Effector memory CD8-positive, alpha-beta T cell (primary cell): ENCODE data around the gene PIK3C2G.

Source experiments
- ATAC-seq: fragments of 150-1000 bp; cut with Tn5 transposase; replicated peaks from 2 replicates; pipeline ENCODE4 v1.10.0; 2021; ENCODE audit warnings: mild to moderate bottlenecking, moderate library complexity
- DNase-seq, 3 experiments: peaks; one replicate each; pipeline ENCODE4 v3.0.0; 2021
- H3K27ac Mint-ChIP-seq, 2 donors: one replicate each; pipeline ENCODE4 v1.8.0; 2022; ENCODE audit warnings: mild to moderate bottlenecking in 2 of 2, mixed read lengths in 2 of 2, moderate library complexity in 2 of 2
- H3K27me3 Mint-ChIP-seq, 2 donors: one replicate each; pipeline ENCODE4 v1.8.0; 2022; ENCODE audit warnings: mixed read lengths in 2 of 2
- H3K36me3 Mint-ChIP-seq: one replicate; pipeline ENCODE4 v1.8.0; 2022; ENCODE audit warnings: mild to moderate bottlenecking, moderate library complexity, mixed read lengths; ENCODE audit not compliant: insufficient read depth
- H3K4me1 Mint-ChIP-seq, 2 donors: one replicate each; pipeline ENCODE4 v1.8.0; 2022; ENCODE audit warnings: low read depth in 2 of 2, mixed read lengths in 2 of 2
- H3K4me3 Mint-ChIP-seq, 2 donors: one replicate each; pipeline ENCODE4 v1.8.0; 2022; ENCODE audit warnings: mild to moderate bottlenecking in 2 of 2, mixed read lengths in 2 of 2, moderate library complexity in 2 of 2
- H3K9me3 Mint-ChIP-seq, 2 donors: one replicate each; pipeline ENCODE4 v1.8.0; 2022; ENCODE audit warnings: mixed read lengths in 2 of 2

The PIK3C2G gene

DNA sequence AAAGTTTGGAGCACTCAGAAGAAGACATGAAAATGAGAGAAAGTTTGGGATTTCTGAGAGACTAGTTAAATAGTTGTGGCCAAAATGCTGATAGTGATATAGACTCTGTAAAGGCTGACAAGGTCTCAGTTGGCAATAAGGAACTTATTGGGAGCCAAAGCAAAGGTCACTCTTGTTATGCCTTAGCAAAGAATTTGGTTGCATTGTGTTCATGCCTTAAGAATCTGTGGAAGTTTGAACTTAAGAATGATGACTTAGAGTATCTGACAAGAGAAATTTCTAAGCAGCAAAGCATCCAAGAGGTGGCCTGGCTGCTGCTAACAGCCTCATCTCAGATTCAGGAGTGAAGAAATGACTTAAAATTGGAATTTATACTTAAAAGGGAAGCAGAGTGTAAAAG, 113.8 kb downstream of the PIK3C2G start:
- DNase-seq, result no peak
- Mint-ChIP-seq H3K27me3 (no peaks in the 10 kb centered on the region), H3K36me3 (no peaks in the 10 kb centered on the region), H3K4me3 (no peak overlapping the region), H3K9me3 (peaks cover 6 to 12% of the 10 kb centered on the region in 2 donors), H3K27ac (no peak overlapping the region), H3K4me1 (no peaks in the 10 kb centered on the region)
- ATAC-seq, result no peak

DNA sequence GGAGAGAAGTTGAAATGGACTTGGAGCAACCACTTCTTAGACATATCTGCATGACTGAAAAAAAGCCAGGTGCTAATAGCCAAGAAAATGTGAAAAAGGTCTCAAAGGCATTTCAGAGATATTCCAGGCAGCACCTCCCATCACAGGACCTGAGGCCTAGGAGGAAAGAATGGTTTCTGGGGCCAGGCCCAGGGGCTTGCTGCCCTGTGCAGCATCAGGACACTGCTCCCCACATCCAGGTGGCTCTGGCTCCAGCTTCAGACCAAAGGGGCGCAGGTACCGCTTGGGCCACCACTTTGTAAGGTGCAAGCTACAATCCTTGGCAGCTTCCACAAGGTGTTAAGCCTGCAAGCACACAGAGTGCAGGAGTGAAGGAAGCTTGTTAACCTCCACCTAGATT, 114.3 kb downstream of the PIK3C2G start:
- H3K27me3 Mint-ChIP-seq, result no peaks in the 10 kb centered on the region
- no peak for DNase-seq
- no peak overlapping the region for H3K27ac Mint-ChIP-seq
- ATAC-seq, result no peak
- no peaks in the 10 kb centered on the region for H3K4me1 Mint-ChIP-seq
- no peak overlapping the region for H3K4me3 Mint-ChIP-seq
- peaks cover 5 to 16% of the 10 kb centered on the region in 2 donors for H3K9me3 Mint-ChIP-seq
- H3K36me3 Mint-ChIP-seq, result no peaks in the 10 kb centered on the region

DNA sequence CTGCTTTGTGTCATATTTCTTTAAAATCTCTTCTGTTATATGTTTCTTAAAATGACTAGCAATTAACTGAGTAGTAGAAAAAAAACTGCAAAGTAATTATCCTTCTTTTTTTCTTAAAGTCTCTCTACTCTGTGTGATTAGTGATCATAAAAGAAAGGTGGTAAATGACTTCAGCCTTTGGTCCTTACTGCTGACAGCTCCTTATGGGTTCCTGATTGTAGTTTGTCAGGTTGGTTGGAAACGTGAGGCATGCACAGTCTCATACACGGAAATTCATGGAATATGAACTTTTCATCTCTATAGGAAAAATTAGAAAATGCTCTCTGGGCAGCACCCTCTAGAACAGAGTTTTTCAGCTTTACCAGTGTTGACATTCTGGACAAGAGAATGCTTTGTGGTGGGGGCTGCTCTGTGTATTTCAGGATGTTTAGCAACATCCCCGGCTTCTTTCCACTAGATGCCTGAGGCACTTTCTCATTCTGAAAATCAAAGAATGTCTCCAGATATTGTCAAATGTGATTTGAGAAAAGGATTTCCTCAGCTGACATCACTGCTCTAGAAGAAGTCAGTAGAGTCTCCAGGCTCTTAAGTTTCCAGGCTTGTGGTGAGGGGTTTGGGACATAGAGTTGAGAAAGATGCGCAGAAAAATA, 121.0 kb downstream of the PIK3C2G start:
- H3K27ac Mint-ChIP-seq, result no peak overlapping the region
- H3K36me3 Mint-ChIP-seq, result no peaks in the 10 kb centered on the region
- no peak overlapping the region for H3K4me3 Mint-ChIP-seq
- peaks cover 15 to 19% of the 10 kb centered on the region in 2 donors for H3K9me3 Mint-ChIP-seq
- no peaks in the 10 kb centered on the region for H3K27me3 Mint-ChIP-seq
- H3K4me1 Mint-ChIP-seq, result no peaks in the 10 kb centered on the region
- DNase-seq, result no peak
- ATAC-seq, result no peak

DNA sequence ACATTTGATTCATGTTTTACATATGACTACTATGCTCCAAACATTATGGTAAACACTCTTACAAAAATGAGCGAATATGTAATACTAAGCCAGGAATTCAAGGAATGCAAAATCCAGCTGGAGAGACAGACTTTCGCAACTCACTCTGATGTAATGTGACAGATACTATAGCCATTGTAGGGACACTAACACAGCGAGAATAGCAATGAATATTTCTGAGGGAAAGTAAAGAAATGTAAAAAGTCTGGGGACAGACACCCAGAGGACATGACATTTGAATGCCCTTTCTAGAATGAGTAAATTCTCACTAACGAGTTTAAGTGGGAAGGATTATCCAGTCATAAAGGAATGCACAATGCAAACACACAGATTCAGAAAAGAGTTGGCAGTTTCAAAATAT, 121.9 kb downstream of the PIK3C2G start:
- Mint-ChIP-seq H3K36me3 (no peaks in the 10 kb centered on the region), H3K4me3 (no peak overlapping the region), H3K27me3 (no peaks in the 10 kb centered on the region), H3K27ac (no peak overlapping the region), H3K9me3 (peaks cover 19 to 28% of the 10 kb centered on the region in 2 donors), H3K4me1 (no peaks in the 10 kb centered on the region)
- DNase-seq (no peak), ATAC-seq (no peak)

DNA sequence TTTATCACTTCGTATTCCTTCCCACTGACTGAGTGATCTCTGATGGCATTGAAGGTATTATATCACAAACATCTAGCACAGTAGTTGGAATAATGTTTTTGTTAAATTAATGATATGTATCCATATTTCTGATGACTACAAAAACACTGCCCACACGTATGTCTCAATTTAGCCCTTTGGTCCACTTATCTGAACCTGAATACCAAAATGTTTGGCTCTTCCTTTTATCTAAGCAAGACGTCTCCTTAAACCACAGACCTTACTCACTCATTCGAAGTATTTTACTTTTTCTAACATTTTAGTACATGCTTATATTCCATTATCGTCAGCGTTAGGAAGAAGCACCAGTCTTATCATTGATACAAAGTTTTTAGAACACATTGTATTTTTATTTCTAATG, 126.4 kb downstream of the PIK3C2G start:
- DNase-seq, result no peak

DNA sequence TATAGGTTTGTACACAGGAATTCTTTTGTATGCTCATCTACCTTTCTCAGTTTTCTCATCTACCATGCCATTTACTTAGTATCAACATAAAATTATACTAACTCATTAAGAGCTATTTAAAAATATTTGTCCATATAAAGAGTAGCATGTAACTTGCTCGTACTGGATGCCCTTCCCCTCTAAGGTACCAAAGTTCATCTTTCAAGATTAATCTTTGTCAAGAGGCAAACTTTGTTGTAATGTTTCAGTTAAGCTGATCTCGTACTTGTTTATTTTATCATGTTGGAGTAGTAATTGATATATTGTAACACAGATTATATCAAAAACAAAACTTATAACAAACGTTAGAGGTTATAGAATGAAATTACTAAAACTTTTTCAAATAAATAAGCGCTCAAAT, 128.5 kb downstream of the PIK3C2G start:
- H3K9me3 Mint-ChIP-seq, result peaks cover 11 to 26% of the 10 kb centered on the region in 2 donors

More for the DNA sequence above, 126.4 kb downstream of the PIK3C2G start:
- no peaks in the 10 kb centered on the region for H3K27me3 Mint-ChIP-seq
- ATAC-seq, result no peak
- H3K4me3 Mint-ChIP-seq, result no peak overlapping the region
- H3K9me3 Mint-ChIP-seq, result peaks cover 16 to 26% of the 10 kb centered on the region in 2 donors
- no peak overlapping the region for H3K27ac Mint-ChIP-seq
- no peaks in the 10 kb centered on the region for H3K4me1 Mint-ChIP-seq
- no peaks in the 10 kb centered on the region for H3K36me3 Mint-ChIP-seq

DNA sequence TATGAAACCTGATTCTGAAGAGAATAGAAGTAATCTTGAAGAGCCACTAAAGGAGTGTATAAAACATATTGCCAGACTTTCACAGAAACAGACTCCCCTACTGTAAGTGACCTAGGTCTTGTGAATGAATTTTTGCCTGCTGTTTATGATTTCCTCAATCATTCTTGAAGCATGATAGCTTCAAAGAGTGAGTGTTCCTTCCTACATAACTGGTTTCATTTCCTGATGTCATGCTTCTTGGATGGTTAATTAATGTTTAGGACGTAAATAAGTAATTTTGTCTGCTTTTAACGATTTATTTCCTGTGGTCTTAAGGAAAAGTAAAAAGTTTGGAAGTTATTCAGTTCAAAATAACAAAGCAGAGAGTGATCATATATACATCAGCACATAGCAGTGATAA, 129.8 kb downstream of the PIK3C2G start:
- H3K27me3 Mint-ChIP-seq, result no peaks in the 10 kb centered on the region
- no peak overlapping the region for H3K27ac Mint-ChIP-seq
- DNase-seq (no peak), ATAC-seq (no peak)
- H3K4me3 Mint-ChIP-seq, result no peak overlapping the region
- no peaks in the 10 kb centered on the region for H3K4me1 Mint-ChIP-seq
- H3K36me3 Mint-ChIP-seq, result no peaks in the 10 kb centered on the region
- peaks cover 8 to 20% of the 10 kb centered on the region in 2 donors for H3K9me3 Mint-ChIP-seq

More for the DNA sequence above, 128.5 kb downstream of the PIK3C2G start:
- Mint-ChIP-seq H3K4me3 (no peak overlapping the region), H3K4me1 (no peaks in the 10 kb centered on the region), H3K36me3 (no peaks in the 10 kb centered on the region), H3K27ac (no peak overlapping the region), H3K27me3 (no peaks in the 10 kb centered on the region)
- ATAC-seq, result no peak
- DNase-seq, result no peak

DNA sequence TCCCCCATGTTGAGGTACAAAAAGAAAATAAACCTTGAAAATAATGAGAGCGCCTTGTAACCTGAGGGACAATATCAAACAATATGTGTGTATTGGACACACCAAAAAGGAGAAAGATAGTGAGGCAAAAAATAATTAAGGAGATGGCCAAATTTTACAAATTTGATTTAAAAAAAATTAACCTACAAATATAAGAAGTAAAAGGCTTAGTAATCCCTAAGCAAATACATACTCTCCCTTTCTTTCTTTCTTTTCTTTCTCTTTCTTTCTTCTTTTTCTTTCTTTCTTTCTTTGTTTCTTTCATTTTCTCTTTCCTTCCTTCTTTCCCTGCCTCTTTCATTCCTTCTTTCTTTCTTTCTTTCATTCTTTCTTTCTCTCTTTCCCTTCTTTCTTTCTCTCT, 133.4 kb downstream of the PIK3C2G start:
- H3K9me3 Mint-ChIP-seq, result peaks cover 0 to 2% of the 10 kb centered on the region in 2 donors
- ATAC-seq, result no peak
- no peak for DNase-seq
- no peaks in the 10 kb centered on the region for H3K4me1 Mint-ChIP-seq
- no peak overlapping the region for H3K27ac Mint-ChIP-seq
- H3K4me3 Mint-ChIP-seq, result no peak overlapping the region
- H3K36me3 Mint-ChIP-seq, result no peaks in the 10 kb centered on the region
- H3K27me3 Mint-ChIP-seq, result no peaks in the 10 kb centered on the region

DNA sequence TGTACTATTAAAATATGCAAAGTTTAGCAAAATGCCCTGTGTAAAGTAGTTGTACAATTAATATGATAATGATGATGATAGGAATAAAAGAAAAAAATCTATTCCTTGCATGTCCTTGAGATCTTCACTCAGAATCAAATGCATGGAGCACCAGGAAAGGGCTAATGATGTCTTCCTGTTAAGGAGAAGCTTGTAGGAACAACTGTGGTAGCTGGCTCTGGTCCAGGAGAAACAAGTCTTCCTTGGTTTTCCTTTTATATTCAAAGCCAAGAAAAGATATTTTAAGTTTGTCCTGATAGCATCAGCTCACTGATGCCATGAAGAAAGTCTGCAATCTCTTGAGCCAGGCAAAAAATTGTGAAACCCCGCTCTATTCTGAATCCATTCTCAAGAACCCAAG, 138.9 kb downstream of the PIK3C2G start:
- Mint-ChIP-seq H3K4me1 (no peaks in the 10 kb centered on the region), H3K27ac (no peak overlapping the region), H3K9me3 (peaks cover 0 to 12% of the 10 kb centered on the region in 2 donors), H3K4me3 (no peak overlapping the region), H3K27me3 (no peaks in the 10 kb centered on the region), H3K36me3 (no peaks in the 10 kb centered on the region)
- DNase-seq, result no peak
- ATAC-seq, result no peak

DNA sequence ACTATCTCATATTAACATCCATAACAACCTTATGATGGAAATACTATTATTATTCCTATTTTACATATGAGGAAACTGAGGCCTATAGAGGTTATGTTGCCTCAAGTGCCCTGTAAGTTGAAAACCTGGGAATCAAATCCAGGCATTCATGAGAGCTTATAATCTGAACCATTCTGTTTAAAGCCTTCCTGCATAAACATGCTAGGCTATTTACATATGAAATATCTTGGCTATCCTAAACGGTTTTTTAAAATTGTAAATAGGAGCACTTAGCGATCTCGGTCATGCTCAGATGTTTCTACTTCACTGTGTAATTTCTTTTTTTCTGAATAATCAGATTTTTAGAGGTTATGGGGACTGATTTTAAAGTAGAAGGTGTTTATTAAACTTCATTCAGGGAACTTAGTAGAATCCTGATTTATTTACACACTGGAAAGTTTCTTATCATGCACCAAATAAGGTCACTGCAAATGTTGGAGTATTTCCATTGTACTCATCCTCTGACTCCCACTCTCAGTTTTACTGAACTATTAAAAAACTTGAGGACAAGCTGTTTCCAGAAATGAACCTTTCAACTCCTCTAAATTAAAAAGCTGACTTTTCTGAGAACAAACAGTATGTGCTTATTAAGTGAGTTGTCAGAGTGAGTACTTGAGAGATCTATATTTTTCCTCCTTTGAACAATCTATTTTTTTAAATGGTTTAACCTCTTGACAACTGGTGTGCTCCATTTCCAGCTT, 141.7 kb downstream of the PIK3C2G start:
- no peak for ATAC-seq
- DNase-seq, result no peak
- Mint-ChIP-seq H3K9me3 (peaks cover 6 to 28% of the 10 kb centered on the region in 2 donors), H3K4me3 (no peak overlapping the region), H3K4me1 (no peaks in the 10 kb centered on the region), H3K36me3 (no peaks in the 10 kb centered on the region), H3K27me3 (no peaks in the 10 kb centered on the region), H3K27ac (no peak overlapping the region)

DNA sequence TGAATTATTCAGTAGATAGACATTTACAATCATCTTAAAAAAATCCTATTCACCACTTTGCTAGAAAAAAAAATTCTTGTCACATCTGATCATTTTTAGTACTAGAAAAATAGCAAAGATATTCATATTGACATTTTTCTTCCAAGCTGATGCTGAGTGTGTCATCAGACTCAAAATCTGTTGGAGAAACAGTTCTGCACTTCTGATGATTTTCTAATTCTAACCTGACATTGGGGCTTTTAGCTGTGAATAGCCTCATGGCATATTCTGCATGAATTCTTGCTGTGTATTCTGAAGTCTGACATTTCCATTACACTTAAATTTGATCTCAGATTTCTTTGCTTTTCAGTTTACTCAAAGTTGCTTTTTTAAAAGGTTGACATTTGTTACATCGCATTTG, 150.1 kb downstream of the PIK3C2G start:
- H3K36me3 Mint-ChIP-seq, result no peaks in the 10 kb centered on the region
- H3K4me3 Mint-ChIP-seq, result no peak overlapping the region
- DNase-seq (no peak), ATAC-seq (no peak)
- no peaks in the 10 kb centered on the region for H3K4me1 Mint-ChIP-seq
- H3K27me3 Mint-ChIP-seq, result no peaks in the 10 kb centered on the region
- peaks cover 10 to 25% of the 10 kb centered on the region in 2 donors for H3K9me3 Mint-ChIP-seq
- H3K27ac Mint-ChIP-seq, result no peak overlapping the region

DNA sequence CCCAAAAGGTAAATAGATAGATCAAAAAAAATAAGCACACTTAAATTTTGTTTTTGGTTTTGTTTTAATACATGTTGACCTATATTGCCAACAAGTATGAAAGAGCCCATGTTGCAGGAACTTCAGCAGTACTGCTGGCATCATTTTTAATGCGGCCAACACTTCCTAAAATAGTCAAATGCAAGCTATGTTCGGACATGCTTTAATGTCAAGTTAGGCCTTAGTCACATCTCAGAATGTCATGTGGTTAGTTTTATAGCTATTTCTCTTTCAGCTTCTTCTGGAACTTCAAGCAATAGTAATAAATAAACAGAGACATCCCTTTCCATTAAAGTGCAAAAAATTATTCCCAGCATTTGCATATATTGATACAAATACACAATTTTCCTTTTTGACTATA, 153.4 kb downstream of the PIK3C2G start:
- H3K27ac Mint-ChIP-seq, result no peak overlapping the region
- DNase-seq (no peak), ATAC-seq (no peak)
- H3K9me3 Mint-ChIP-seq, result peaks cover 2 to 23% of the 10 kb centered on the region in 2 donors
- H3K4me1 Mint-ChIP-seq, result no peaks in the 10 kb centered on the region
- no peak overlapping the region for H3K4me3 Mint-ChIP-seq
- H3K36me3 Mint-ChIP-seq, result no peaks in the 10 kb centered on the region
- no peaks in the 10 kb centered on the region for H3K27me3 Mint-ChIP-seq

DNA sequence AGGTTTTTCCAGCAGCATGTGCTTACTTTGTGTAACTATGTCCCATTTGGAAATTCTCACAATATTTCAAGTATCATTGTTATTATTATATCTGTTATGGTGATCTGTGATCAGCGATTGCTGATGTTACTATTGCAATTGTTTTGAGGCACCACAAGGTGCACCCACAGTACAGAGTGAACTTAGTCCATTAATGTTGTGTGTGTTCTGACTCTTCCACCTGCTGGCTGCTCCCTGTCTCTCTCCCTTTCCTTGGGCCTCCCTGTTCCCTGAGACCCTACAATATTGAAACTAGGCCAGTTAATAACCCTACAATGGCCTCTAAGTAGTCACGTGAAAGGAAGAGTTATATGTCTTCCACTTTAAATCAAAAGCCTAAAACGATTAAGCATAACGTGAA, 153.9 kb downstream of the PIK3C2G start:
- no peak for DNase-seq
- Mint-ChIP-seq H3K4me3 (no peak overlapping the region), H3K27me3 (no peaks in the 10 kb centered on the region), H3K9me3 (peaks cover 1 to 23% of the 10 kb centered on the region in 2 donors), H3K36me3 (no peaks in the 10 kb centered on the region), H3K4me1 (no peaks in the 10 kb centered on the region), H3K27ac (no peak overlapping the region)
- no peak for ATAC-seq

DNA sequence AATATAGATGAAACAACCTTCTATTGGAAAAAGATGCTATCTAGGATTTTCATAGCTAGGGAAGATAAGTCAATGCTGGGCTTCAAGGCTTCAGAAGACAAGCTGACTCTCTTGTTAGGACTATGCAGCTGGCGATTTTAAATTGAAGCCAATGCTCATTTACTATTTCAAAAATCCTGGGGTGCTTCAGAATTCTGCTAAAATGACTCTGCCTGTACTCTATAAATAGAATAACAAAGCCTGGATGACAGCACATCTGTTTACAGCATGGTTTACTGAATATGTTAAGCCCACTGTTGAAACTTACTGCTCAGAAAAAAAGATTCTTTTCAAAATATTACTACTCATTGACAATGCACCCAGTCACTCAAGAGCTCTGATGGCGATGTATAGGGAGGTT, 155.1 kb downstream of the PIK3C2G start:
- ATAC-seq (no peak), DNase-seq (no peak)
- peaks cover 1 to 23% of the 10 kb centered on the region in 2 donors for H3K9me3 Mint-ChIP-seq
- no peaks in the 10 kb centered on the region for H3K27me3 Mint-ChIP-seq
- no peak overlapping the region for H3K27ac Mint-ChIP-seq
- no peak overlapping the region for H3K4me3 Mint-ChIP-seq
- no peaks in the 10 kb centered on the region for H3K36me3 Mint-ChIP-seq
- H3K4me1 Mint-ChIP-seq, result no peaks in the 10 kb centered on the region
